IPS DF 6.9 (cell line): ENCODE data around the gene ZSCAN32.

Experiments
- DNase-seq: peaks from one replicate; pipeline ENCODE4 v3.0.0-alpha.2; 2013; ENCODE audit warnings: low read depth, low spot score
- H3K27ac ChIP-seq: one replicate; pipeline ENCODE4 v1.5.1; 2013; ENCODE audit warnings: low read length, control low read depth
- H3K27me3 ChIP-seq: 2 replicates; pipeline ENCODE4 v1.6.1; 2013; ENCODE audit warnings: mild to moderate bottlenecking, low read length; ENCODE audit not compliant: control insufficient read depth, insufficient read depth
- H3K36me3 ChIP-seq: 2 replicates; pipeline ENCODE4 v1.6.1; 2013; ENCODE audit warnings: low read length; ENCODE audit not compliant: control insufficient read depth, insufficient read depth
- H3K4me1 ChIP-seq: 2 replicates; pipeline ENCODE4 v1.6.1; 2013; ENCODE audit warnings: low read length; ENCODE audit not compliant: control insufficient read depth, insufficient read depth
- H3K4me3 ChIP-seq: 2 replicates; pipeline ENCODE4 v1.5.1; 2013; ENCODE audit warnings: mild to moderate bottlenecking, low read length
- H3K9me3 ChIP-seq: 2 replicates; pipeline ENCODE4 v1.6.1; 2013; ENCODE audit warnings: low read length, inconsistent platforms; ENCODE audit not compliant: control insufficient read depth, insufficient read depth
- WGBS: extraction: QIAGEN DNeasy Blood & Tissue Kit; methylation state at CpG from one replicate; pipeline ENCODE4 v1.1.7; 2013; ENCODE audit warnings: mixed read lengths, missing lambda C conversion rate; ENCODE audit not compliant: insufficient read length, insufficient coverage; 5-methylcytosine and 5-hydroxymethylcytosine counted together

Gene ZSCAN32

GRCh38 chr16:3356118-3356517 is 44.7 kb downstream of the ZSCAN32 start:
- no peak overlapping the region for H3K27ac ChIP-seq
- H3K9me3 ChIP-seq: no peaks in the 10 kb centered on the region; the same call in 1 of the 2 replicates
- WGBS: no CpG with 5 or more reads among the region's 10 CpGs
- no peaks in the 10 kb centered on the region for H3K27me3 ChIP-seq
- H3K4me1 ChIP-seq: no peaks in the 10 kb centered on the region
- no peak for DNase-seq
- H3K36me3 ChIP-seq: no peaks in the 10 kb centered on the region
- no peak overlapping the region for H3K4me3 ChIP-seq

GRCh38 chr16:3355589-3355988 is 45.2 kb downstream of the ZSCAN32 start, which contains the start of gene OR2C1:
Gene OR2C1 (plus strand): TSS chr16:3355889. CDS start chr16:3355941, 52 bp downstream.
- no peaks in the 10 kb centered on the region for H3K36me3 ChIP-seq
- H3K9me3 ChIP-seq: no peaks in the 10 kb centered on the region; the same call in 1 of the 2 replicates
- no CpG with 5 or more reads among the region's 3 CpGs for WGBS
- DNase-seq: no peak
- no peak within 1 kb of the TSS for H3K4me3 ChIP-seq
- H3K27ac ChIP-seq: no peak within 1 kb of the TSS
- no peaks in the 10 kb centered on the region for H3K27me3 ChIP-seq
- no peaks in the 10 kb centered on the region for H3K4me1 ChIP-seq

- no peak for DNase-seq
- Histone ChIP-seq H3K27ac (no peak overlapping the region), H3K4me1 (no peaks in the 10 kb centered on the region), H3K9me3 (no peaks in the 10 kb centered on the region), H3K36me3 (no peaks in the 10 kb centered on the region), H3K4me3 (no peak overlapping the region), H3K27me3 (no peaks in the 10 kb centered on the region)
- no CpG with 5 or more reads among the region's 13 CpGs for WGBS
Measured at GRCh38 chr16:3349175-3349574, 51.6 kb downstream of the ZSCAN32 start.

GRCh38 chr16:3348547-3349167 is 52.1 kb downstream of the ZSCAN32 start:
- Histone ChIP-seq H3K27me3 (no peaks in the 10 kb centered on the region), H3K27ac (no peak overlapping the region), H3K36me3 (no peaks in the 10 kb centered on the region), H3K4me3 (no peak overlapping the region), H3K9me3 (no peaks in the 10 kb centered on the region), H3K4me1 (no peaks in the 10 kb centered on the region)
- WGBS: no CpG with 5 or more reads among the region's 4 CpGs
- no peak for DNase-seq

- no peaks in the 10 kb centered on the region for H3K36me3 ChIP-seq
- no peak for DNase-seq
- no CpG with 5 or more reads among the region's 10 CpGs for WGBS
- no peaks in the 10 kb centered on the region for H3K27me3 ChIP-seq
- no peak overlapping the region for H3K4me3 ChIP-seq
- no peaks in the 10 kb centered on the region for H3K9me3 ChIP-seq
- H3K27ac ChIP-seq: no peak overlapping the region
- H3K4me1 ChIP-seq: no peaks in the 10 kb centered on the region
Measured at GRCh38 chr16:3347586-3347985, 53.2 kb downstream of the ZSCAN32 start.

- H3K36me3 ChIP-seq: no peaks in the 10 kb centered on the region
- no CpG with 5 or more reads among the region's 2 CpGs for WGBS
- H3K27ac ChIP-seq: no peak overlapping the region
- no peak overlapping the region for H3K4me3 ChIP-seq
- no peak for DNase-seq
- H3K9me3 ChIP-seq: no peaks in the 10 kb centered on the region
- H3K27me3 ChIP-seq: no peaks in the 10 kb centered on the region
- H3K4me1 ChIP-seq: no peaks in the 10 kb centered on the region
Measured at GRCh38 chr16:3346041-3346440, 54.8 kb downstream of the ZSCAN32 start.
